HG03442 (cell line): ENCODE measurements around the gene SLC6A20.

Experiments
- ATAC-seq: cut with Tn5 transposase; IDR thresholded peaks from one replicate; pipeline ENCODE4 v1.9.1; 2021; ENCODE audit warnings: mild to moderate bottlenecking, moderate library complexity; ENCODE audit not compliant: unreplicated experiment

SLC6A20 gene

DNA sequence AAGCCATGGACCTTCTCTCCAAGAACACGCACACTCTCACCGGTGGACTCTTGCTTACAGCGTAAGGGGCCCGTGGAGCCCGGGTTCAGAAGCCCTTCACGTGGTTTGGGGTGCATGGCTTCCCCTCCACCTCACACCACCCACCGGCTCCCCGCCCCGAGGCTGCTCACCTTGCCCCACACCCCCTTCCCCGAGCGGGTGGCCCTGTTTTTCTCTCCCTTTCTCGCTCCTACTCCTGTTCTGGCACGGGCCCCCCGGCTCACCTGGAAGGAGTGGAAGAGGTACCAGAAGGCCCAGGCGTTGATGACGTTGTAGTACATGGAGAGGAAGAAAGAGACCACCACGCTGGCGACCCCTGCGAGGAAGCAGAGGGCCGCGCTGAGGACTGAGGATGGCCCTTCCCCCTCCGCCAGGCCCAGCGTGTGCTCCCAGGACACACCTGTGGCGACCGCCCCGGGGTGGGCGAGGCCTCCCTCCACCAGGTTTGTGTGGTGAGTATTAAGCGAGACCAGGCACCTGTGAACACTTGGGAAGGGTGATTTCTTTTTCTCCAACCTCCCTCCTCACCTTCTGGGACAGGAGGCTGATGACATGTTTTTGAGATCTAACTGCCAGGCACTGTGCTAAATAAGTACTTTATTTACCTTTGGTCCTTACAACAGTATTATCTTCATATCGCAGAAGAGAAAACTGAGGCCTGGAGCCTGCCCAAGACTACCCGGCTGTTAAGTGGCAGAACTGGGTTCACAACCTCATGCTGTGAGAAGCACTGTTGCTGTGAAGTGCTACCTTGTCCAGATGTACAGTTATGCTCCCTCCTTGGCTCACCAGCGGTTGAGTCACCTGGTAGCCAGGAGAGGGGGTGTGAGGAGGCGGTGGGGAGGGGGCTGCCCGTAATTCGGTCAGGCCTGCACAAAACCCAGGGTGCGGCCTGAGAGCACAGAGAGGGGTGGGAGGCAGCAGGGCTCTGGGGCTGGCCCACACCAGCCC is 16.3 kb downstream of the SLC6A20 start:
- no peak for ATAC-seq

DNA sequence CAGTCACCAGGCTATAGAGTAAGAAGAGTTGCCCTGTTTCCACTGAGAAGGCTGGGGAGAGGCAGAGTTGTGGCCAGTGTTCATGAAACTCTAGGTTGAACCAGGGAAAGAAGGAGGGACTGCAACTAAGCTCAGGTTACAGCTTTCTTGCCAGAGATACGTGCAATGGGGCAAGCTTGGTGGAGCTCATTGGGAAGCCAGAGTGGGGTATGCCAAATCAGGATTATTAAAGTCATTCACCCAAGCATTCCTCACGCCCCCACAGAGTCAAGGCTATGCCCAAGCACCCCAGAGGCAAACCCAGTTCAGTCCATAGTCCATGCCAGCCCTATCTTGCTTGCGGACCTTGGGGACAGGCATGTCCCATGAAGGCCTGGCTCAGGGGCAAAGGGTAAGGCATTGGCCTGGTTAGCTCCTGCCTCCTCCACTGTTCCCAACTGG is 17.6 kb downstream of the SLC6A20 start:
- no peak for ATAC-seq

DNA sequence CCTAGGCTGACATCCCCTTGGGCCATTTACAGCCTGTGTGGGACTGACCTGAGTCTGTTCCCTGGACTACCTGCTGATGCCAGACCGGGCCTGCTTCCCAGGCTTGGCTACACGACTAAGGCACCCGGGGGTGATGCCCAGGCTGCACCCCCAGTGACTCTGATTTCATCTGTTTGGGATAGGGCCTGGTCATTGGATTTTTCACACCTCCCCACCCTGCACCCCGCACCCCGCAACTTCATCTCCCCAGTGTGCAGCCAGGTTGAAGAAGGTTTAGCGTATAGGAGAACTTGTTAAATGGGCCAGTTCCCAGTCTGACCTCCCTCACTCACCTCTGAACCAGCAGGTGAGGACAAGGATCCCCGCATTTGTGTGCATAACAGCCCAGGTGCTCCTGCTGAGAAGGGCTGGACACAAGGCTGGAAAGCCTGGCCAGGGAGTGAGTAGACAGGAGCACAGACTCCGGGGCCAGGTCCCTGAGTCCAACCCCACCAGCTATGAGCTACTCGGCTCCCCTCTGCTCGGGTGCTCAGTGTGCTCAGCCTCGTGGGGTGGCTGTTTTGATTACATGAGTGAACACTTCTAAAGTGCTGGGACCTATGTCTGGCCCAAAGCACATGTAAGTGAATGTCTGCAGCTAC is 18.5 kb downstream of the SLC6A20 start:
- ATAC-seq, result no peak

DNA sequence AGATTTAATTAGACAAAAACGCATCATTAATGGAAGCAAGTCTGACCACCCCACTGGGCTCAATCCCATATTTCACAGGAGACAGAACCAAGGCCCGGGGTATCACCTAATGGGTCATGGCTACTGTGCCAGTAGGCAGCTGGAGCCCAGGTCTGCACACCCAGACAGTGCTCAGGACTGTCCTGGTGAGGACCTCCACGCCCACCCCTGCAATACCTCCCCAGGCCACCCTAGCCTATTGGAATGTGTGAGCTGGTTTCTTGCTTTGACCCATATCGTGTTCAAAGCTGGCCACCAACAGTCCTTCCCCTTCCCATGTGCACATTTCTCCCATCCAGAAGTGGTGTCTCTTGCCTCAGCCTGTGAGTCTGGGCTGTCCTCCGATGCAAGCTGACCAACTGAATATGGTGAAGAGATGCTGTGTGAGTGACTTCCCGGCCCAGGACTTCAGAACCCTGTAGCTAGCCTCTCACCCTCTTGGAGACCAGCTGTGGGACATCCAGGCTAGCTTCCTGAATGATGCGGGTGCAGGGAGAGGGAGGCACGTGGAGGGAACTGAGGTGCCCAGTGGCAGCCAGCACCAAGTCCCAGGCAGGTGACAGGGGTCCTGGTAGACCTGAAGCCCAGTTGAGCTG is 19.1 kb downstream of the SLC6A20 start:
- no peak for ATAC-seq

DNA sequence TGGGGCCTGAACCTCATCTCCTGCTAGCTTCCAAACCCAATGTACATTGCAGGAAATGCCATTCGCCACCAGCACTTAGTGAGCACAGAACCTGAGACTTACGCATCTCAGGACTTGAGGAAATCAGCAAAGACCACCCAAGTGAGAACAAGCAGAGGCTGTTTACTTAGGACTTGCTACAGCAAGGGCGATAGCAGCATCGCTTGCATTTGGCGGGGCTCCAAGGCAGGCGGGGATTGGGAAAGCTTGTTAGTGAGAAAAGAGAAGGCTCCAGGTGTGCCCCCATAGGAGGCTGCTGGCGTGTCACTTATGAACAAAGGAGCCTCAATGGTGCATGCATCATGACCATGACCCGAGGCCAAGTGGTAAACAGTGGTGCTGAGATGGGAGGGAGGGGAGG is 19.7 kb downstream of the SLC6A20 start:
- no peak for ATAC-seq

DNA sequence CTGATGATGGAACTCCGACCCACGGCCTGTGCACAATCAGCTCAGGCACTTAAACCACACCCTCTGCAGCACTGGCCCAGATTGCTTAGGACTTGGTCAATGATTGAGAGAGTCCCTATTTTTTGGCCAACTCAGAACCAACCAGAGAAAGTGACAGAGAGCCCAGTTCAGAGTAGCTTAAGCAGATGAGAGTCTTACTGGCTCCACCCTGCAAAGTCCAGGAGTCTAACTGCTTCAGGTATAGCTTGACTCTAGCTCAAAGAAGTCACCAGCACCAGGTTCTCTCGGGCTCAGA is 20.1 kb downstream of the SLC6A20 start:
- no peak for ATAC-seq

DNA sequence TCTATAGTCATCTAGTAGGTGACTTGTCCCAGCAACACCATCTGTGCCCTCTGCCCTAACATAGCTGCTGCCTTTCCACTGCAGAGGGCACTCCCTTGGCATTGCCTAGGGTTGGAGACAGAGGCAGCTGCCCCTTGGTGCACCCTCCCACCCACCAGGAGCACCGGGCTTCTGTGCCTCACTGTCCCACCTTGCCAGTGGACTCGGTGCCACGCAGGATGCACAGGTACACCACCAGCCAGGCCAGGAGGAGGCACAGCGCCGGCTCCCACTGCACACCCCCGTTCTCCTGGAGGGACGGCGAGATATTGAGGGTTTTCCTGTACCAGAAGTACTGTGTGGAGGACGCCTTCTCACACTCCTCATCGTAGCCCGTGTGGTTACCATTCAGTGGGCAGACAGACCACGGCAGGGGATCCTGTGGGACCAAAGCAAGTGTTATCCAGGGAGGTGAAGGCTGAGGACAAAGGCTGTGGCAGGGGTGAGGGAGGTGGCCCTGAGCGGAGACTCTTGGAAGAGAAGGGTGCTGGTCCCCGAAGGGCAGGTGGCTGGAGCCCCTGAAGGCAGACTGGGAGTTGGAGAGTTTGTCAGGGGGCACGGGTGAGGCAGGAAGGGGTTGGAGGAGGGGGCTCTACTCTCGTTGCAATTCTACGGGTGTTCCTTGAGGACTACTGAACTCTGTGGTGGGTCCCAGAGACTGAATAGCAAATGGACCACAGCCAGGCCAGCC is 20.6 kb downstream of the SLC6A20 start:
- ATAC-seq, result no peak

DNA sequence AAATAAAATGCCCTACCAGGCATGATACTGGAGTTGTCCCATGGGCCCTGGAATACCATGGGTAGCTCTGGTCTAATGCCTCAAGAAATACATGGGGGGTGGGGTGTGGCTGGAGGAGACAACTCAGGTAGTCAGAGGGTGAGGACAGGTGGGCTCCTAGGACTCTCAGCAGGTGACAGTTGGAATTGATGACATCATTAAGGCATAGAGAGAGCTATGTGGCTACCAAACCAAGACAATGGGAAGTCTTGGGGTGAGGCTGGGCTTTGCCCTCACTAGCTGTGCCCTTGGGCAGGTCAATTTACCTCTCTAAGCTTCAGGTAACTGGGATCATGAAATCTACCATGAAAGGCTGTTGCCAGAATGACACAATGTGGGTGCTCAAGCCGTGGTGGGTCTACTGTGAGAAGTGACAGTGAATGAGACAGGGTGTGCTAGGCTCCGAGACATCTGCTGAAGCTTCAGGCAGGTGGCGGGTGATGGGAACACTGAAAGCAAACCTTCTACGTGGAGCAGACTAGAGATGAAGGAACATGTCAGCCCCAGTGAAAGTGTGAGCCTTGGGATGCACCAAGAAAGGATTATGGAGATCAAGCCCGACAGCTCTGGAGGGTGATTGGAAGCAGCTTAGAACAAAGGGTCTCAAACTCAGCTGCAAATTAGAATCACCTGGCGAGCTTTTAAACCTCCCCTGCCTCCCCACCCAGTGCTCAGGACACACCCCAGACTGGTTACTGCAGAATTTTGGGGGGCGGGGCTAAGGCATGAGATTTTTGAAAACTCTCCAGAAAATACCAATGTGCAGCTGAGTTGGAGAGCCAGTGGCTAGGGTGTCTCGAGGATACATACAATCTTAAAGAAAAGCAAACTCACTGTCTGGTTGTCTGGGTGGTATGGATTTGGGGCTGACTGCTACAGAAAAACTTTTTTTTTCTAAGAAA is 21.5 kb downstream of the SLC6A20 start:
- no peak for ATAC-seq

DNA sequence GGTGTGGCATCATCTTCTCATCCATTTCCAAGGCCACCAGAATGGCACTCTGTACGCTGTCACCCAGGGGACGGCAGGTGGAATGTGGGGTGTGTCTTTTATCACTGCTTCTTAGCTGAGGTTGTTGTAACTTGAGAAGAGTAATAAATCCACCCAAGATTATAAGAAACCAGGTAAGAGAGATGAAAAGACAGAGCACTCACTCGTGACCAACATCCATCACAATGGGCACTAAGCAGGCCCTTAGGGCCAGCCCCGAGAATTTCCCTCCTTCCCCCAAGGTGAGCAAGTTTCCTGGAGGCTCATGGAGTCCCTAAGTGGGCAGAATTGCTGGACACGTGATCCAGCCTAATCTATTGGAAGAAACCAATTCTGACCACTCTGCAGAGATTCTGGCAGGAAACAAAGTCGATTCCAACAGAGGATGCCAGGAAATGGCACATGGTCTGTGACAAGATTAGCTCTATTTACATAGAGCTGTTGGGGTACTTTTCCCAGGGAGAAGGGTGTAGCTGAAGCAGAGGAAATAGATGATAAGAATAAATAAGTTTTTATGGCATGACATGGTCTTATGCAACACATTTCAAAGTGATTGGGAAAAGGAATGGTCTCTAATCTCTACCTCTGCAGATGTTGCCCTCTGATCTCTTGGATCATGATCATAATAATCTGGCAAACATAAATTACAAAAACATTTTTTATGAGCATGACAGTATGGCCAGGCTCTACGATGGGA is 22.5 kb downstream of the SLC6A20 start:
- no peak for ATAC-seq

DNA sequence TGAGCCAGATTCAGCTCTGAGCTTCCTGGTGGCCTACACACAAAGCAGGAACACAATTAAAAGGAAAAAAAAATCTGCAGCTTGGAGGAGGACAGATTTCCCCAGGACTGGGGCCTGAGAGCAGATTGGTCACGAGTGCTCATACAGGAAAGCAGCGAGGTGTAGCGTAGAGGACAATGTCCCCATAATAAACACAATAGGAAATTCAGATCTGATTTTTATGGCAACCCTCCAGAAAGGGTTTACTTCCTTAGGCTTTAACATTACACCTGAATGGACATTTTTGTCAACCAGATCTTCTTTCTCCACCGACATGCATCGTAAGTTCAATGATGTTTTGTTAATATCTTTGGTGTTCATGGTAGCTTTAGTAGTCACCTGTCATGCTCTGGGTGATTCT is 23.3 kb downstream of the SLC6A20 start:
- ATAC-seq, result no peak

DNA sequence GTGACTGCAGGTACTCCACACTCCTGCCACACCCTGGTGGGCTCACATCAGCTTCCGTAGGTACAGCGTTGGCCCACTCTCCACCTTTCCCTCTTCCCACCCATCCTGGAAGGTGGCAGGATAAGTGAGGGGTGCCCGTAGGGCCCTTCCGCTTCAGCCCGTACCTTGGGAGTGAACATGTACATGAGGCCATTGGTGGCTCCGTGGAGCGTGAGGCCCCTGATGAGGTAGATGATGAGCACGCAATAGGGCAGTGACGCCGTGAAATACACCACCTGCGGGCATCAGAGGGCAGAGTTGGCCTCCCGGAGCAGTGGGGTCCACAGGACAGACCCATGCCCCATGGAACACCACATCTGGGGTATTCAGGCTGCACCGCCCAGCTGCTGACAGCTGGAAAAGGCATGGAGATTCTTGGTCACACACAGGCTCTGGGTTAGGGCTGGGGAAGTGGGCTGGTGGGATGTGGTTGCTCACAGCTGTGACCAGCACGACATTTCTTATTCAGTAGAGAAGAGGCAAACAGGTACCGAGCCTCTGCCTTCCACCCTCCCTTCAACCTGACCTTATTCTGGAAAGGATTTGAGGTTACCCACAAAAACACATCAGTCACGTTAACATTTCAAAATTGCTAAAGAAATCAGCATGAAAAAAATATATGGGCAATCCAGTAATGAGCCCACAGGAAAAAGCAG is 23.8 kb downstream of the SLC6A20 start:
- ATAC-seq, result no peak

DNA sequence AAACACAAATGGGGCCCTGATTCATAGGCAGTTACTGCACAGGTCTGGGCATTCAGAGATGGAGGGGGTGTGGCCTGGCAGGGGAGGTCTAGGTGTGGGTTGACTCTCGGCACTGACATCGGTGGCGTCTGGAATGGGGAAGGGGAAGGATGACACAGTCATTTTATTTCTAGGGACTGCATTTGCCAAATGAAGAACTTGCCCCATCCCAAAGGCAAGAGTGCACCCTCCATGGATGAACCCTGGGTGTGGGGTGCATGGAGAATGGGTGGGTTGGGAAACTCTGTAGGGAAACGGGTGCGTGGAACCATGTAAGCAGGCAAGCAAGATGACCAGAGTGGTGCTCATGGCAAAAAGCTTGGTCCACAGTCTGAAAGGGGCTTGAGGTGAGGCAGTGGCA is 24.5 kb downstream of the SLC6A20 start:
- ATAC-seq, result no peak

DNA sequence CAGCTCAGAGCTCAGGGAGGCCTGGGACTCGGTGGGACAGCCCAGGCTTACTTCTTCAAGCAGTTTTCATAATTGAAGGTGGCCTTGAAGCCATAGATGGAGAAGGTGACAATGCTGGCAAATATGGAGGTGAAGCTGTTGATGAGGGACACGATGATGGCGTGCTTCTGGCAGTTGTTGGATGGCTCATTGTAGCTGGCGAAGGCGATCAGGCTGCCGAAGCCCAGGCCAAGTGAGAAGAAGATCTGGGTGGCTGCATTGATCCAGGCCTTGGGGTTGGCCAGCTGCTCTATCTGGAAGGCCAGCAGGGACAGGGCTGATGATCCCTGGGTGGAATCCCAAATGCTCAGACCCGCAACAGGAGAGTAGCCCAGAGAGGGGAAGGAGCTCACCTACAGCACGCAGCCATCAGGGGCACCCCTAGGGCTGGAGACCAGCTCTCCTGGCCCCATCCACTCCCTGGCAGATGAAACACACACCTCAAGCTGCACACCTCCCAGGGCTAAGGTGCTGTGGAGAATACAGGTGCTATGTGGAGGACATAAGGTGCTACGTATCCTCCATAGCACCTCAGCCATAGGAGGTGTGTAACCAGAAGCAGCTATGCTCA is 25.1 kb downstream of the SLC6A20 start:
- no peak for ATAC-seq

DNA sequence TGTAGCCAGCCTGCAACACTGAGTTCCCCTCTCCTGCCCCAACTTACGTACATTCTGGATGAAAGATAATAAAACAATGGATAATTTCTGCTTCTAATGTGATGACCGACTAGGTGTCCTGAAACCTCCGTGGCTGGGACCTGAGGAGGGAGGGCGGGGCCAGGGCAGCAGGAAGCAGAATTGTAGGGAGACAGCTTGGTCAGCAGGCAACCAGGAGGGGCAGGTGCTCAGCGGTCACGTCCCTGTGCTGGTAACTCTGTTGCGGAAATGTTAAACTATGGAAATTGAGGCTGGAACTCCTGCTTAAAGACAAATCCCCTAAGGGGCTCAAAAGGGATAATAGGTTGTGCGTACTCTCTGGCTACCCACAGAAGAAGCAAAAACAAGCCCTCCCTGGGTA is 30.4 kb downstream of the SLC6A20 start:
- no peak for ATAC-seq

DNA sequence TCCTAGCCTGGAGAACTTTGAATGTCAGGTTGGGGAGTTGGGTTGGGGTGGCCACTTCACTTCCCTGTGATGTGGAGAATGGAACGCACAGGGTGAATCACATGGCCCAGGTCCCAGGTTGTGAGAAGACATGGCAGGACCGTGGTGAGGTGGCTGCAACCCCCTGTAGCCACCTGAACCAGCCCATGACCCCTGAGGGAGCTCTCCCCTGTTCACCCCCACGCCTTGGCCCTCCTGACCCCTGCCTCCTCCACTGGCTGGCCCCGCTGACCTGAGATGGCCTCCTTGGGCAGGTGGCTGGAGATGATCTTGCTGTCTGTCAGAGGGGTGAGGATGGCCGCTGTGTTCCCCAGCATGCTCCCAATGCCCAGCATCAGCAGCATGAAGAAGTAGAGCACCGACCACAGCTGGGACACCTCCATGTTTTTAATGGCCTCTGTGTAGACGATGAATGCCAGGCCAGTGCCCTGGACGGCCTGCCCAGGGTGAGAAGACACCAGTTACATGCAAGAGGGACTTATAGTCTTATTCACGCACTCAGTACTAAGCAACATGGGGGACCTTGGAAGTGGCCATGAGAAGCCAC is 31.0 kb downstream of the SLC6A20 start:
- no peak for ATAC-seq

DNA sequence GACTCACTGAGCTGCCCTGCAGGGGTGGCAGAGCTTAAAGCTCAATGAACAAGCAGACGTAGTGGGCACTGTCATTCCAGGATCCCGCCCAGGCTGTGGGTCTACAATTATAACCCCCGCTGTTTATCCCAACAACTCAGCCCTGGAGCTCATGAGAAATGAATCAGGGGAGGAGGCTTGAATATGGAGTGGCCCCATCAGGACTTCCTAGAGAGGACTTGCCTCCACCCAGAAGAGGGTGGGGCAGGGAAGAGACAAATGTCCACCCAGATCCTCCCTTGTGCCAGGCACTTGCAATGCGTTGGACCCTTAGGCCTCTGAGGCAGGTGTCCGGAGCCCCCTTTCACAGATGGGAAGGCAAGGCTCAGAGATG is 33.0 kb downstream of the SLC6A20 start:
- ATAC-seq, result no peak

DNA sequence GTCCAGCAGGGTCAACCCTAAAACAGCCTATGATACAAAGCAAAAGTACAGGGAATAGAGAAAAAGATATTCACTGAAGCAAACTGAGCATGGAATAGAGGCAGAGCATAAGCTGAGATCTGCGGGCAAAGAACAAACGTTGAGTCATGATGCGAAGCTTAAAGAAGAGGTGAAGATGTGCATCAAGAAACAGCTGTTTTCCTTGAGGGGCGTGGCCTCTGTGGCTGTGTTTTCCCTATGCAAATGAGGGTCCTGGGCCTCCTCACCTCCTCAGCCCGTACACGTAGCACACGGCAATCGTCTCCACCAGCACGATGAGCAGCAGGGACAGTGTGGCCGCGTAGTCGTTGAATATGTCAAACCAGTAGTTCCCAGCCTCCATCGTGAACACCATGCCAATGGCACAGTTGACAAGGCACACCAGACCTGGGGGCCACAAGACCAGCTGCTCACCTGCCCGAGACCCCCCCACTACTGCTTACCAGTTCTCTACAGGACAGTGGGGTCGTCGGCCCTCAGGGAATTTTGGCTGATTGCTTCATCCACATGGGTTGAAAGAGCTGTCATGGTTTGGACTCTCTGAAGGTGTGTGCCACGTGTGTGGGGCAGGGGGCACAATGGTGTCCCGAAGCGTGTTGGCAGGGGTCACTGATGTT is 33.6 kb downstream of the SLC6A20 start:
- no peak for ATAC-seq

DNA sequence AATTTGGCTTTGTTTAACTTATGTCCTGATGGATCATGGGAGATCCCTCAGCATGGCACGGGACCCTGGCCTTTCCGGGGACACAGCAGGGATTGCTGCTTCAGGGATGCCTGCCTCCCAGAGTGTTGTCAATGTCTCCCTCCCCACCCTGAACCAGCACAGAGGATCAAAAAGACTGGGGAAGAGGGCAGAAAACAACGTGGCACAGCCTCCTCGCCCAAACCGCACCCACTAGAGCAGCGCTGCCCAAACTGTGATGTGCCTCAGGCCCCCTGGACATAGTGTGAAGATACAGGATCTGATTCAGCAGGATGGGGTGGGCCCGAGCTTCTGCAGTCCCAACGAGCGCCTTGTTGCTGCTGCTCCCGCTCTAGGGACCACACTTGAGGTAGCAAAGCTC is 34.5 kb downstream of the SLC6A20 start:
- no peak for ATAC-seq
